Measurements from ENCODE around the gene ANKFY1. TPM values are rescaled to one million over a fixed set of nuclear protein-coding genes. Genes with fewer than 3 reads are reported as not detected.

ANKFY1 gene
- polyA plus RNA-seq, 1 of the 3 experiments (the other 2 are of a cell fraction): 29.6 TPM

DNA sequence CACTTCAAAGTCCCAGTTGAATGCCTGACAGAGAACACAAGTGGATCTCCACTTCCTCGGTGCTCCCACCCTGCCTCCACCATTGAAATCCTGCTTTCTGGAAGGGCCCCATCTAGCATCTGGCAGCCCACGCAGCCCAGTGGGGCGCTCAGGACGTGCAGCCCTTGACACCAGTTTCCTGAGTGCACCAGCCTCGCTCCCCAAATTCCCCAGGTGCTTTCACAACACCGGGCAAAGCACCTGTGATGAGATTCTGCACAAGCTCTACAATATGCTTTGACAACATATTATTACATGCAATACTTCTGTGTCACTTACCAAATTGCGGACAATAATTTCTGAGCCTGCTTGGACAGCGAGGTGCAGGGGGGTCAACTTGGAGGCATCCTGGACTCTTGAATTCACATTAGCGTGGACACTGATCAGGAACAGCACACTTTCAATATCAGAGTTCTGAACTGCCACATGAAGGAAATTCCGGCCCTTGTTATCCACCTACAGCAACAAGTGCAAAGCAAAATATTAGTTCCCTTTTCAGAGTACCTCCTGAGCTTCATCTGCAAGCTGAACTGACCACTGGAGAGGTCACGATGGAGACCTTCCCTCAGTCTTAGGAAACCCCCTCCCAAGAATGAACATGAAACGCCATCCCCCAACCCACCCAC is 86.8 kb downstream of the ANKFY1 start:
- H3F3A ChIP-seq (replicated peaks; ENCODE audit: insufficient read depth): no peaks in the 10 kb centered on the region
- H3K9me2 ChIP-seq: no peaks in the 10 kb centered on the region
- WGBS (ENCODE audit: low lambda C conversion rate): 91% methylated on average over 10 of the region's 12 CpGs
- no peaks in the 10 kb centered on the region for H3K27me3 ChIP-seq (ENCODE audit: insufficient read depth)
- H3K4me3 ChIP-seq (ENCODE audit: low read depth in 2 of 2, low read length in 1 of 2): no peak overlapping the region
- no peaks in the 10 kb centered on the region for H3K9me3 ChIP-seq
- H3K4me2 ChIP-seq: no peak overlapping the region
- peaks cover 36 to 83% of the 10 kb centered on the region in 2 experiments for H3K36me3 ChIP-seq (replicated peaks in 1 of 2; ENCODE audit: control insufficient read depth in 1 of 2, insufficient read depth in 2 of 2, low read length in 1 of 2)
- ChIA-PET CTCF (no interaction called here), POLR2A (no interaction called here)
- no peak for TF ChIP-seq FOXJ3 (CRISPR knock-in tag; IDR thresholded peaks at IDR 0.05)
- TF ChIP-seq RAD21 (IDR thresholded peaks at IDR 0.05; ENCODE audit: low read length): no peak
- TF ChIP-seq, protein P1, sequence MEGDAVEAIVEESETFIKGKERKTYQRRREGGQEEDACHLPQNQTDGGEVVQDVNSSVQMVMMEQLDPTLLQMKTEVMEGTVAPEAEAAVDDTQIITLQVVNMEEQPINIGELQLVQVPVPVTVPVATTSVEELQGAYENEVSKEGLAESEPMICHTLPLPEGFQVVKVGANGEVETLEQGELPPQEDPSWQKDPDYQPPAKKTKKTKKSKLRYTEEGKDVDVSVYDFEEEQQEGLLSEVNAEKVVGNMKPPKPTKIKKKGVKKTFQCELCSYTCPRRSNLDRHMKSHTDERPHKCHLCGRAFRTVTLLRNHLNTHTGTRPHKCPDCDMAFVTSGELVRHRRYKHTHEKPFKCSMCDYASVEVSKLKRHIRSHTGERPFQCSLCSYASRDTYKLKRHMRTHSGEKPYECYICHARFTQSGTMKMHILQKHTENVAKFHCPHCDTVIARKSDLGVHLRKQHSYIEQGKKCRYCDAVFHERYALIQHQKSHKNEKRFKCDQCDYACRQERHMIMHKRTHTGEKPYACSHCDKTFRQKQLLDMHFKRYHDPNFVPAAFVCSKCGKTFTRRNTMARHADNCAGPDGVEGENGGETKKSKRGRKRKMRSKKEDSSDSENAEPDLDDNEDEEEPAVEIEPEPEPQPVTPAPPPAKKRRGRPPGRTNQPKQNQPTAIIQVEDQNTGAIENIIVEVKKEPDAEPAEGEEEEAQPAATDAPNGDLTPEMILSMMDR (IDR thresholded peaks at IDR 0.05): no peak
- TF ChIP-seq, protein P2, sequence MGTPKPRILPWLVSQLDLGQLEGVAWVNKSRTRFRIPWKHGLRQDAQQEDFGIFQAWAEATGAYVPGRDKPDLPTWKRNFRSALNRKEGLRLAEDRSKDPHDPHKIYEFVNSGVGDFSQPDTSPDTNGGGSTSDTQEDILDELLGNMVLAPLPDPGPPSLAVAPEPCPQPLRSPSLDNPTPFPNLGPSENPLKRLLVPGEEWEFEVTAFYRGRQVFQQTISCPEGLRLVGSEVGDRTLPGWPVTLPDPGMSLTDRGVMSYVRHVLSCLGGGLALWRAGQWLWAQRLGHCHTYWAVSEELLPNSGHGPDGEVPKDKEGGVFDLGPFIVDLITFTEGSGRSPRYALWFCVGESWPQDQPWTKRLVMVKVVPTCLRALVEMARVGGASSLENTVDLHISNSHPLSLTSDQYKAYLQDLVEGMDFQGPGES (IDR thresholded peaks at IDR 0.05; ENCODE audit: low read depth, low read length): no peak
- H3K27ac ChIP-seq (ENCODE audit: low read depth in 2 of 2, low read length in 1 of 2): no peak overlapping the region
- no peaks in the 10 kb centered on the region for H3K4me1 ChIP-seq (ENCODE audit: control insufficient read depth in 1 of 2, insufficient read depth in 2 of 2, low read depth in 1 of 2, low read length in 1 of 2)
- no peak for DNase-seq
- H3K9ac ChIP-seq: no peak overlapping the region
- no peaks in the 10 kb centered on the region for H3K79me2 ChIP-seq (ENCODE audit: insufficient read depth)
- H4K20me1 ChIP-seq (ENCODE audit: insufficient read depth): no peaks in the 10 kb centered on the region
- H2AFZ ChIP-seq (ENCODE audit: low read depth): no peak overlapping the region

DNA sequence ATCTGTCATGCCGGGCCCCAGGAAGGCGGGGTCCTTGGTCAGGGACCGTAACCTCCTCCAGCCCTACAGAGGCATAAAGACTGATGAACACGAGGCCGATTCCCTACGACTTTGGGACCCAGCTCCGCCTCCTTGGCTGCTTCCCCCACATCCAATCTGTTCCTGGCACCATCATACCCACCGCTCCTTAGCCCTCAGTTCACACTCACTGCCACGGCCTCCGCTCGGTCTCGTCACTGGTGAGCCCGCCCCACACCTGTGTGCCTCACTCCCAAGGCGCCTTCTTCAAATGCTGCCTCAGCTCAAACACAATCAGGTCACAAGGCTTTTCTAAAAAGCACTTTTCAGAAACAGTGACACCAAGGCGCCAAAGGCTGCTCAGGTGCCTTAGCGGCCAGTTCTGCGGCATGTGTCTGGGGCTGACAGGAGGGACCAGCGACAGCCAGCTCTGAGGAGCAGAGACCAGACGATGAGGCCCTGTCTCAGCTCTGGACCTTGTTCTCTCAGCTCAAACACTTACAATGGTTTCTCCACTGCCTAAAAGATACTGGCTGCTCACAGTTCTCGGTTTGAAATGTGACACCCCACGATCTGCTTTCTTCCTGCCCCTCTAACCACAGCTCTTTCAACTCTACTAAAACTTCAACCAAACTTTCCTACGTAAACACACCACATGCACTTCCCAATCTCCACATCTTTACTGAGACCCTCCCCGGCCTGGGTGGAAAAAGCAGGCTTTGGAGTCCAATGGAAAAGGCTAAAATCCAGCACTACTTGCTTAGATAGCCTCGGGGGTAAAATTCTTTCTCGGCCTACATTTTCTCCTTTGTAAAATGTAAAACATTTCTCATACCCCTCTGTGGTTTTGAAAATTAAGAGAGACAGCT is 87.6 kb downstream of the ANKFY1 start:
- Histone ChIP-seq H3K9me2 (no peaks in the 10 kb centered on the region), H3K27ac (ENCODE audit: low read depth in 2 of 2, low read length in 1 of 2) (no peak overlapping the region), H3K36me3 (replicated peaks in 1 of 2; ENCODE audit: control insufficient read depth in 1 of 2, insufficient read depth in 2 of 2, low read length in 1 of 2) (peaks cover 34 to 83% of the 10 kb centered on the region in 2 experiments), H4K20me1 (ENCODE audit: insufficient read depth) (no peaks in the 10 kb centered on the region), H3K27me3 (ENCODE audit: insufficient read depth) (no peaks in the 10 kb centered on the region), H3K9ac (no peak overlapping the region), H3K4me2 (no peak overlapping the region), H3K4me3 (ENCODE audit: low read depth in 2 of 2, low read length in 1 of 2) (no peak overlapping the region), H2AFZ (ENCODE audit: low read depth) (no peak overlapping the region), H3K79me2 (ENCODE audit: insufficient read depth) (no peaks in the 10 kb centered on the region), H3K4me1 (ENCODE audit: control insufficient read depth in 1 of 2, insufficient read depth in 2 of 2, low read depth in 1 of 2, low read length in 1 of 2) (no peaks in the 10 kb centered on the region), H3F3A (replicated peaks; ENCODE audit: insufficient read depth) (no peaks in the 10 kb centered on the region), H3K9me3 (no peaks in the 10 kb centered on the region)
- no peak for DNase-seq
- WGBS (ENCODE audit: low lambda C conversion rate): 91% methylated on average over 22 of the region's 25 CpGs
- ChIA-PET CTCF (interaction anchor here (2.6 kb wide), 1 partner anchor 262 kb away, joined by 6 read pairs; no protein-coding TSS in a partner anchor), POLR2A (no interaction called here)
- TF ChIP-seq SMC3 (IDR thresholded peaks at IDR 0.05; ENCODE audit: low read depth, low read length) (no peak), RCOR1 (IDR thresholded peaks at IDR 0.05; ENCODE audit: low read length) (no peak), EZH2phosphoT487 (IDR thresholded peaks at IDR 0.05; ENCODE audit: borderline replicate concordance, low read depth) (no peak), TAF1 (IDR thresholded peaks at IDR 0.05; ENCODE audit: borderline replicate concordance, low read depth, low read length) (no peak), NFIC (IDR thresholded peaks at IDR 0.05; ENCODE audit: borderline replicate concordance) (no peak), NRF1 (IDR thresholded peaks at IDR 0.05; ENCODE audit: low read depth, low read length) (no peak), RFX5 (IDR thresholded peaks at IDR 0.05; ENCODE audit: low read length) (no peak), POLR2AphosphoS5 (IDR thresholded peaks at IDR 0.05; ENCODE audit: low read depth, low read length) (no peak), EP300 (IDR thresholded peaks at IDR 0.05; ENCODE audit: borderline replicate concordance in 1 of 2, low read depth in 1 of 2, low read length in 1 of 2) (no peak), RAD21 (IDR thresholded peaks at IDR 0.05; ENCODE audit: low read length) (no peak), TEAD4 (IDR thresholded peaks at IDR 0.05; ENCODE audit: borderline replicate concordance, insufficient read depth) (no peak), JUND (IDR thresholded peaks at IDR 0.05) (no peak)
- TF ChIP-seq, protein P3, sequence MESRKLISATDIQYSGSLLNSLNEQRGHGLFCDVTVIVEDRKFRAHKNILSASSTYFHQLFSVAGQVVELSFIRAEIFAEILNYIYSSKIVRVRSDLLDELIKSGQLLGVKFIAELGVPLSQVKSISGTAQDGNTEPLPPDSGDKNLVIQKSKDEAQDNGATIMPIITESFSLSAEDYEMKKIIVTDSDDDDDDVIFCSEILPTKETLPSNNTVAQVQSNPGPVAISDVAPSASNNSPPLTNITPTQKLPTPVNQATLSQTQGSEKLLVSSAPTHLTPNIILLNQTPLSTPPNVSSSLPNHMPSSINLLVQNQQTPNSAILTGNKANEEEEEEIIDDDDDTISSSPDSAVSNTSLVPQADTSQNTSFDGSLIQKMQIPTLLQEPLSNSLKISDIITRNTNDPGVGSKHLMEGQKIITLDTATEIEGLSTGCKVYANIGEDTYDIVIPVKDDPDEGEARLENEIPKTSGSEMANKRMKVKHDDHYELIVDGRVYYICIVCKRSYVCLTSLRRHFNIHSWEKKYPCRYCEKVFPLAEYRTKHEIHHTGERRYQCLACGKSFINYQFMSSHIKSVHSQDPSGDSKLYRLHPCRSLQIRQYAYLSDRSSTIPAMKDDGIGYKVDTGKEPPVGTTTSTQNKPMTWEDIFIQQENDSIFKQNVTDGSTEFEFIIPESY (IDR thresholded peaks at IDR 0.05; ENCODE audit: borderline replicate concordance, low read depth): no peak
- TF ChIP-seq, protein P1 (IDR thresholded peaks at IDR 0.05): no peak

Data from SK-N-SH (cell line).